NB4 (cell line): ENCODE measurements around the gene TEC.

Source experiments
- POLR2A ChIP-seq: IDR thresholded peaks from 2 replicates; pipeline ENCODE4 v1.6.1; 2011; ENCODE audit warnings: mild to moderate bottlenecking; ENCODE audit not compliant: insufficient read length; ENCODE audit errors: extremely low read depth
- TF ChIP-seq, protein P1 (sequence below): IDR thresholded peaks from one replicate; pipeline ENCODE4 v1.5.1; 2012; ENCODE audit warnings: low read depth, low read length
- TF ChIP-seq, protein P2 (sequence below): IDR thresholded peaks from 2 replicates; pipeline ENCODE4 v1.6.1; 2011; ENCODE audit warnings: low read depth, low read length

DNA sequence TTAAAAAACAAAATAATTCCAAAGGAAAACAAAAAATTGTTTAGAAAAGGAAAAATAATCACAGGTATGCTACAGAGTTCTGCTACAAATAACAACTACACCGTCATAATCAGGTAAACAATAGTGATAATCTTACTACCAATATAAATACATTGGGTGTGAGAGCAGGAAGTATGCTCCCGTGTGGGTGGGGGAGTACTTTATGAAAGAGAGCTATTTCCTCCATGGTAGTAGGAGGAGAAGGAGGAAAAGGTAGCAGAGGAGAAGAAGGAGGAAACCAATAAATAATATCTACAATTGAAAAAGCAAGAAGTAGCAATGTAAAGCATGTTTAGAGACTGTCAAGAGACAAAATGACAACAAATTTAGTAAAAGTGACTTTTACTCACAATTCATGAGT, 35.1 kb downstream of the TEC start:
- TF ChIP-seq, protein P1, sequence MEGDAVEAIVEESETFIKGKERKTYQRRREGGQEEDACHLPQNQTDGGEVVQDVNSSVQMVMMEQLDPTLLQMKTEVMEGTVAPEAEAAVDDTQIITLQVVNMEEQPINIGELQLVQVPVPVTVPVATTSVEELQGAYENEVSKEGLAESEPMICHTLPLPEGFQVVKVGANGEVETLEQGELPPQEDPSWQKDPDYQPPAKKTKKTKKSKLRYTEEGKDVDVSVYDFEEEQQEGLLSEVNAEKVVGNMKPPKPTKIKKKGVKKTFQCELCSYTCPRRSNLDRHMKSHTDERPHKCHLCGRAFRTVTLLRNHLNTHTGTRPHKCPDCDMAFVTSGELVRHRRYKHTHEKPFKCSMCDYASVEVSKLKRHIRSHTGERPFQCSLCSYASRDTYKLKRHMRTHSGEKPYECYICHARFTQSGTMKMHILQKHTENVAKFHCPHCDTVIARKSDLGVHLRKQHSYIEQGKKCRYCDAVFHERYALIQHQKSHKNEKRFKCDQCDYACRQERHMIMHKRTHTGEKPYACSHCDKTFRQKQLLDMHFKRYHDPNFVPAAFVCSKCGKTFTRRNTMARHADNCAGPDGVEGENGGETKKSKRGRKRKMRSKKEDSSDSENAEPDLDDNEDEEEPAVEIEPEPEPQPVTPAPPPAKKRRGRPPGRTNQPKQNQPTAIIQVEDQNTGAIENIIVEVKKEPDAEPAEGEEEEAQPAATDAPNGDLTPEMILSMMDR: no peak
- TF ChIP-seq, protein P2, sequence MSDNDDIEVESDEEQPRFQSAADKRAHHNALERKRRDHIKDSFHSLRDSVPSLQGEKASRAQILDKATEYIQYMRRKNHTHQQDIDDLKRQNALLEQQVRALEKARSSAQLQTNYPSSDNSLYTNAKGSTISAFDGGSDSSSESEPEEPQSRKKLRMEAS: no peak
- no peak for TF ChIP-seq POLR2A
